CD14-positive monocyte (primary cell): Measurements from ENCODE around the gene FADS3. TPM values are rescaled to one million over a fixed set of nuclear protein-coding genes. Genes with fewer than 3 reads are reported as not detected.

Experiments
- DNase-seq, 3 donors: peaks; one replicate each; pipeline ENCODE4 v3.0.0-alpha.2; 2011 to 2022
- H2AFZ ChIP-seq: 2 replicates; pipeline ENCODE4 v1.6.0; 2012; ENCODE audit warnings: mild to moderate bottlenecking, low read depth, low read length, inconsistent platforms; ENCODE audit not compliant: insufficient read depth, poor library complexity, severe bottlenecking
- H3K27ac ChIP-seq, 2 donors: 1 replicate in 1 of 2; 2 replicates in 1 of 2; pipeline ENCODE4 v1.5.1; 2012 to 2013; ENCODE audit warnings: low read length in 2 of 2, control low read depth in 1 of 2, inconsistent platforms in 1 of 2, low read depth in 1 of 2, mild to moderate bottlenecking in 1 of 2
- H3K27me3 ChIP-seq, 2 donors: one replicate each; pipeline versions ENCODE4 v1.6.0 to v1.6.1; 2011 to 2013; ENCODE audit warnings: low read length in 2 of 2; ENCODE audit not compliant: control insufficient read depth in 2 of 2, insufficient read depth in 2 of 2
- H3K36me3 ChIP-seq, 2 donors: replicated peaks in 1 of 2; 1 replicate in 1 of 2; 2 replicates in 1 of 2; pipeline versions ENCODE4 v1.5.1 to v1.6.1; 2012 to 2013; ENCODE audit warnings: low read length in 2 of 2, control low read depth in 1 of 2, inconsistent platforms in 1 of 2, mild to moderate bottlenecking in 1 of 2; ENCODE audit not compliant: insufficient read depth in 2 of 2, control insufficient read depth in 1 of 2
- H3K4me1 ChIP-seq, 2 donors: 1 replicate in 1 of 2; 2 replicates in 1 of 2; pipeline versions ENCODE4 v1.5.1 to v1.6.1; 2012 to 2013; ENCODE audit warnings: low read length in 2 of 2, control low read depth in 1 of 2, inconsistent platforms in 1 of 2, mild to moderate bottlenecking in 1 of 2, moderate library complexity in 1 of 2; ENCODE audit not compliant: insufficient read depth in 2 of 2, control insufficient read depth in 1 of 2
- H3K4me2 ChIP-seq: replicated peaks from 2 replicates; pipeline ENCODE3; 2012; ENCODE audit warnings: low read length, moderate library complexity, mild to moderate bottlenecking; ENCODE audit not compliant: poor library complexity, severe bottlenecking; ENCODE audit errors: extremely low read depth
- H3K4me3 ChIP-seq, 3 experiments: fragments of 200-600 bp in 1 of 3; sonication (generic) in 1 of 3; replicated peaks in 1 of 3; 1 replicate in 2 of 3; 2 replicates in 1 of 3; pipeline ENCODE4 v1.5.1; 2011 to 2013; ENCODE audit warnings: low read length in 3 of 3, mild to moderate bottlenecking in 3 of 3, control low read depth in 2 of 3, low read depth in 2 of 3, inconsistent platforms in 1 of 3, moderate library complexity in 1 of 3
- H3K79me2 ChIP-seq: 2 replicates; pipeline ENCODE4 v1.6.0; 2012; ENCODE audit warnings: mild to moderate bottlenecking, control low read depth, inconsistent platforms, low read length, moderate library complexity; ENCODE audit not compliant: insufficient read depth
- H3K9ac ChIP-seq: 2 replicates; pipeline ENCODE4 v1.6.0; 2017; ENCODE audit warnings: low read length, mild to moderate bottlenecking; ENCODE audit not compliant: insufficient read depth, poor library complexity, severe bottlenecking
- H3K9me3 ChIP-seq, 2 donors: replicated peaks in 1 of 2; 1 replicate in 1 of 2; 2 replicates in 1 of 2; pipeline versions ENCODE4 v1.5.1 to v1.6.1; 2012 to 2013; ENCODE audit warnings: low read length in 2 of 2, control low read depth in 1 of 2; ENCODE audit not compliant: control insufficient read depth in 1 of 2, insufficient read depth in 1 of 2
- H4K20me1 ChIP-seq: 2 replicates; pipeline ENCODE4 v1.6.0; 2012; ENCODE audit warnings: mild to moderate bottlenecking, low read length, control low read depth, moderate library complexity; ENCODE audit not compliant: insufficient read depth
- H3K27ac Mint-ChIP-seq, 7 donors: one replicate each; pipeline ENCODE4 v1.8.0; 2020; ENCODE audit warnings: mild to moderate bottlenecking in 7 of 7, mixed read lengths in 7 of 7, moderate library complexity in 6 of 7, inconsistent platforms in 2 of 7
- H3K27me3 Mint-ChIP-seq, 3 donors: one replicate each; pipeline ENCODE4 v1.8.0; 2021 to 2022; ENCODE audit warnings: low read depth in 3 of 3, mild to moderate bottlenecking in 3 of 3, mixed read lengths in 3 of 3, moderate library complexity in 3 of 3, inconsistent platforms in 1 of 3
- H3K36me3 Mint-ChIP-seq, 2 donors: one replicate each; pipeline ENCODE4 v1.8.0; 2020; ENCODE audit warnings: mixed read lengths in 2 of 2, inconsistent platforms in 1 of 2, mild to moderate bottlenecking in 1 of 2
- H3K4me1 Mint-ChIP-seq: one replicate; pipeline ENCODE4 v1.8.0; 2020; ENCODE audit warnings: mild to moderate bottlenecking, mixed read lengths
- H3K4me3 Mint-ChIP-seq, 2 donors: one replicate each; pipeline ENCODE4 v1.8.0; 2020; ENCODE audit warnings: mild to moderate bottlenecking in 2 of 2, mixed read lengths in 2 of 2, moderate library complexity in 1 of 2
- H3K9me3 Mint-ChIP-seq, 7 donors: one replicate each; pipeline ENCODE4 v1.8.0; 2020 to 2022; ENCODE audit warnings: mixed read lengths in 7 of 7, mild to moderate bottlenecking in 6 of 7, moderate library complexity in 6 of 7, inconsistent platforms in 2 of 7
- CTCF ChIP-seq: fragments of 200-600 bp; IDR thresholded peaks from one replicate; pipeline ENCODE4 v1.8.0; 2022; ENCODE audit warnings: antibody characterized with exemption, mild to moderate bottlenecking
- whole genome bisulfite sequencing: methylation state at CpG from one replicate; pipeline ENCODE4 v1.1.5; 2013; ENCODE audit warnings: missing lambda C conversion rate; ENCODE audit not compliant: insufficient coverage; 5-methylcytosine and 5-hydroxymethylcytosine counted together
- intact Hi-C, 2 donors: fragments of 100-400 bp; cut with micrococcal nuclease; formaldehyde crosslinking; loops; one replicate each; pipeline versions ENCODE4 v1.15.0 to v1.15.1; 2023
- polyA plus RNA-seq, 3 donors: library from polyadenylated mRNA; depleted of rRNA in 1 of 3; unstranded in 2 of 3; stranded (reverse) in 1 of 3; fragments of 300-500 nt in 2 of 3; fragments of >200 nt in 1 of 3; fragmentation: Illumina TruSeq in 2 of 3; gene quantifications; 1 replicate in 2 of 3; 2 replicates in 1 of 3; pipeline ENCODE4 v1.2.3, GENCODE V29; 2012 to 2021

The FADS3 gene
- polyA plus RNA-seq, 3 donors, result 2.5 to 6.8 (median 5.8) TPM

- Histone ChIP-seq H3K9me3 (no peaks in the 10 kb centered on the region), H3K27me3 (peaks cover 0 to 13% of the 10 kb centered on the region in 2 donors), H3K4me3 (no peak overlapping the region), H3K4me1 (peaks cover 3 to 5% of the 10 kb centered on the region in 2 donors), H3K27ac (no peak overlapping the region), H3K36me3 (no peaks in the 10 kb centered on the region), H2AFZ (no peak overlapping the region), H3K79me2 (no peaks in the 10 kb centered on the region), H3K4me2 (no peak overlapping the region), H4K20me1 (no peaks in the 10 kb centered on the region), H3K9ac (no peak overlapping the region)
- Mint-ChIP-seq H3K36me3 (no peaks in the 10 kb centered on the region), H3K9me3 (no peaks in the 10 kb centered on the region), H3K27ac (no peak overlapping the region), H3K4me1 (peaks cover 7% of the 10 kb centered on the region), H3K27me3 (peaks cover 11 to 20% (median 13%) of the 10 kb centered on the region in 3 donors), H3K4me3 (no peak overlapping the region)
- 88% methylated on average over 10 of the region's 12 CpGs for WGBS
- intact Hi-C loops, result no loop called here
- DNase-seq, result no peak
- TF ChIP-seq CTCF, result no peak
Observed at GRCh38 chr11:61874377-61874809, 17.0 kb downstream of the FADS3 start.

GRCh38 chr11:61873588-61874376 is 17.6 kb downstream of the FADS3 start:
- H4K20me1 ChIP-seq, result no peaks in the 10 kb centered on the region
- no peaks in the 10 kb centered on the region for H3K36me3 Mint-ChIP-seq
- TF ChIP-seq CTCF, result no peak
- no peak overlapping the region for H2AFZ ChIP-seq
- peaks cover 11 to 20% (median 13%) of the 10 kb centered on the region in 3 donors for H3K27me3 Mint-ChIP-seq
- H3K36me3 ChIP-seq, result no peaks in the 10 kb centered on the region
- no peaks in the 10 kb centered on the region for H3K79me2 ChIP-seq
- no peak overlapping the region for H3K27ac ChIP-seq
- H3K9ac ChIP-seq, result no peak overlapping the region
- no peaks in the 10 kb centered on the region for H3K9me3 Mint-ChIP-seq
- H3K4me1 ChIP-seq, result peaks cover 3 to 5% of the 10 kb centered on the region in 2 donors
- H3K4me3 Mint-ChIP-seq, result no peak overlapping the region
- H3K27me3 ChIP-seq, result peaks cover 0 to 13% of the 10 kb centered on the region in 2 donors
- intact Hi-C loops, result no loop called here
- no peak overlapping the region for H3K4me2 ChIP-seq
- WGBS, result over 99% methylated on average over 9 of the region's 16 CpGs
- peaks cover 7% of the 10 kb centered on the region for H3K4me1 Mint-ChIP-seq
- DNase-seq, result no peak
- H3K4me3 ChIP-seq, result no peak overlapping the region
- no peak overlapping the region for H3K27ac Mint-ChIP-seq
- H3K9me3 ChIP-seq, result no peaks in the 10 kb centered on the region
